Endodermal cell (in vitro differentiated cells): Measurements from ENCODE around the gene TSPAN15. TPM values are rescaled to one million over a fixed set of nuclear protein-coding genes. Genes with fewer than 3 reads are reported as not detected.

Experiments used
- DNase-seq: peaks from one replicate; pipeline ENCODE4 v3.0.0-alpha.2; 2017
- H3K27ac ChIP-seq: 2 replicates; pipeline ENCODE4 v1.5.1; 2013; ENCODE audit warnings: mild to moderate bottlenecking, low read depth, low read length, moderate library complexity
- H3K27me3 ChIP-seq: 2 replicates; pipeline ENCODE4 v1.6.1; 2013; ENCODE audit warnings: mild to moderate bottlenecking, low read length, moderate library complexity; ENCODE audit not compliant: insufficient read depth, control insufficient read depth, poor library complexity, severe bottlenecking
- H3K36me3 ChIP-seq: 2 replicates; pipeline ENCODE4 v1.7.0; 2013; ENCODE audit warnings: mild to moderate bottlenecking, low read length, moderate library complexity; ENCODE audit not compliant: control insufficient read depth, insufficient read depth
- H3K4me1 ChIP-seq: one replicate; pipeline ENCODE4 v1.7.0; 2013; ENCODE audit warnings: low read length; ENCODE audit not compliant: control insufficient read depth, insufficient read depth
- H3K4me3 ChIP-seq: 2 replicates; pipeline ENCODE4 v1.5.1; 2013; ENCODE audit warnings: mild to moderate bottlenecking, low read length, moderate library complexity
- H3K9ac ChIP-seq: 2 replicates; pipeline ENCODE4 v1.6.1; 2013; ENCODE audit warnings: mild to moderate bottlenecking, low read length, moderate library complexity; ENCODE audit not compliant: poor library complexity, severe bottlenecking; ENCODE audit errors: extremely low read depth
- H3K9me3 ChIP-seq: 2 replicates; pipeline ENCODE4 v1.6.1; 2013; ENCODE audit warnings: mild to moderate bottlenecking, low read length, moderate library complexity; ENCODE audit not compliant: control insufficient read depth
- H3K27ac Mint-ChIP-seq: 2 replicates; pipeline ENCODE4 v1.8.0; 2020; ENCODE audit warnings: mixed read lengths
- H3K27me3 Mint-ChIP-seq: 2 replicates; pipeline ENCODE4 v1.8.0; 2021; ENCODE audit warnings: mild to moderate bottlenecking, mixed read lengths; ENCODE audit not compliant: insufficient read depth
- H3K36me3 Mint-ChIP-seq: 2 replicates; pipeline ENCODE4 v1.8.0; 2020; ENCODE audit warnings: low read depth, mixed read lengths
- H3K4me1 Mint-ChIP-seq: 2 replicates; pipeline ENCODE4 v1.8.0; 2020; ENCODE audit warnings: mixed read lengths
- H3K4me3 Mint-ChIP-seq: 2 replicates; pipeline ENCODE4 v1.8.0; 2020; ENCODE audit warnings: mild to moderate bottlenecking, moderate library complexity, mixed read lengths
- H3K9me3 Mint-ChIP-seq: 2 replicates; pipeline ENCODE4 v1.8.0; 2020; ENCODE audit warnings: mild to moderate bottlenecking, mixed read lengths
- CTCF ChIP-seq: fragments of 200-600 bp; sonication (generic); conservative IDR thresholded peaks from 2 replicates; pipeline ENCODE4 v1.5.0; 2021; ENCODE audit warnings: antibody characterized with exemption, mild to moderate bottlenecking
- WGBS, 2 experiments: methylation state at CpG; one replicate each; pipeline versions ENCODE4 v1.1.5 to v1.1.7; 2013; ENCODE audit warnings: missing lambda C conversion rate in 2 of 2, mixed read lengths in 1 of 2; ENCODE audit not compliant: insufficient coverage in 1 of 2, insufficient read length in 1 of 2; 5-methylcytosine and 5-hydroxymethylcytosine counted together
- long read RNA-seq, 4 experiments: library from polyadenylated mRNA in 2 of 4; library from RNA in 1 of 4; library from capped mRNA in 1 of 4; stranded (forward) in 3 of 4; unstranded in 1 of 4; transcript quantifications; one replicate each; pipeline ENCODE4 v2.0.0, GENCODE V29; 2020 to 2021; ENCODE audit warnings: inconsistent platforms in 1 of 4
- polyA plus RNA-seq, 2 experiments: library from polyadenylated mRNA; stranded (reverse); fragments of 50-300 nt; gene quantifications; one replicate each; pipeline ENCODE4 v1.2.3, GENCODE V29; 2013
- total RNA-seq, 2 donors: library from RNA; stranded (reverse); fragmentation: NEBNext Ultra II Directional in 1 of 2; extraction: Animal tissue kit (Norgen Biotek cat#: 25700) in 1 of 2; gene quantifications; 2 replicates in 1 of 2; 3 replicates in 1 of 2; pipeline ENCODE4 v1.2.1, GENCODE V29; 2021

The TSPAN15 gene
- total RNA-seq: 10 to 100 TPM; 10.1 to 15.8 TPM
- 9.4 TPM for polyA plus RNA-seq (2013, experiment 1 of 2)
- polyA plus RNA-seq (2013, experiment 2 of 2): 7.9 TPM
- long read RNA-seq, experiment 1, partial matches to known transcripts: 0 of 7 reads
- long read RNA-seq, experiment 1, other reads (novel, unspliced or antisense): 4 of 7 reads
- long read RNA-seq, experiment 2, transcript TSPAN15-201 (8 exons, 1,698 nt): major isoform, 25 of 29 reads
- long read RNA-seq, experiment 2, partial matches to known transcripts: 0 of 29 reads
- long read RNA-seq, experiment 2, other reads (novel, unspliced or antisense): 4 of 29 reads
- long read RNA-seq, experiment 3, transcript TSPAN15-201 (8 exons, 1,698 nt): major isoform, 29 of 42 reads
- long read RNA-seq, experiment 3, partial matches to known transcripts: 1 of 42 reads
- long read RNA-seq, experiment 3, other reads (novel, unspliced or antisense): 10 of 42 reads
- long read RNA-seq, experiment 4, transcript TSPAN15-201 (8 exons, 1,698 nt): major isoform, 14 of 22 reads
- long read RNA-seq, experiment 4, partial matches to known transcripts: 3 of 22 reads
- long read RNA-seq, experiment 4, other reads (novel, unspliced or antisense): 5 of 22 reads

- H3K4me3 ChIP-seq: peak within 1 kb of the TSS; percentile 86
- peaks cover 27% of the 10 kb centered on the region for H3K27me3 ChIP-seq
- H3K36me3 Mint-ChIP-seq: peaks cover 2% of the 10 kb centered on the region
- peaks cover 13% of the 10 kb centered on the region for H3K4me1 Mint-ChIP-seq
- peak; percentile 98 for DNase-seq
- H3K36me3 ChIP-seq: no peaks in the 10 kb centered on the region
- H3K4me3 Mint-ChIP-seq: peak within 1 kb of the TSS; percentile 72
- H3K9me3 Mint-ChIP-seq: no peaks in the 10 kb centered on the region
- H3K27ac ChIP-seq: no peak within 1 kb of the TSS
- H3K27ac Mint-ChIP-seq: peak within 1 kb of the TSS; percentile 49
- 0% methylated on average over 5 to 45 of the region's 45 CpGs for WGBS, 2 experiments
- TF ChIP-seq CTCF: no peak
- no peaks in the 10 kb centered on the region for H3K9me3 ChIP-seq
- peaks cover 48% of the 10 kb centered on the region for H3K27me3 Mint-ChIP-seq
- H3K4me1 ChIP-seq: no peaks in the 10 kb centered on the region
- no peak within 1 kb of the TSS for H3K9ac ChIP-seq
These were observed at the start of gene TSPAN15 for GRCh38 chr10:69451209-69451783. Gene TSPAN15, plus strand, starts transcription at chr10:69451465. Its CDS starts 130 bp downstream, at chr10:69451595.

- no peak for DNase-seq
- H3K36me3 Mint-ChIP-seq: peaks cover 34% of the 10 kb centered on the region
These were observed 48.9 kb upstream of the TSPAN15 start for GRCh38 chr10:69402386-69402785.

More at GRCh38 chr10:69402386-69402785, 48.9 kb upstream of the TSPAN15 start:
- no peak overlapping the region for H3K9ac ChIP-seq
- no peaks in the 10 kb centered on the region for H3K9me3 ChIP-seq
- no peaks in the 10 kb centered on the region for H3K27me3 ChIP-seq
- no peak overlapping the region for H3K27ac ChIP-seq
- no peaks in the 10 kb centered on the region for H3K4me1 ChIP-seq
- Mint-ChIP-seq H3K27me3 (no peaks in the 10 kb centered on the region), H3K27ac (peak overlapping the region; percentile 13), H3K4me1 (peaks cover 10% of the 10 kb centered on the region), H3K9me3 (no peaks in the 10 kb centered on the region), H3K4me3 (no peak overlapping the region)
- H3K4me3 ChIP-seq: no peak overlapping the region
- no peak for TF ChIP-seq CTCF
- 83 to 95% methylated on average over 3 to 6 of the region's 6 CpGs for WGBS, 2 experiments
- H3K36me3 ChIP-seq: peaks cover 6% of the 10 kb centered on the region
